ENCODE measurements around the gene PIGA. TPM values are rescaled to one million over a fixed set of nuclear protein-coding genes. Genes with fewer than 3 reads are reported as not detected.

The PIGA gene
- polyA plus RNA-seq, 3 donors = 6.3 to 36.1 (median 6.4) TPM

DNA sequence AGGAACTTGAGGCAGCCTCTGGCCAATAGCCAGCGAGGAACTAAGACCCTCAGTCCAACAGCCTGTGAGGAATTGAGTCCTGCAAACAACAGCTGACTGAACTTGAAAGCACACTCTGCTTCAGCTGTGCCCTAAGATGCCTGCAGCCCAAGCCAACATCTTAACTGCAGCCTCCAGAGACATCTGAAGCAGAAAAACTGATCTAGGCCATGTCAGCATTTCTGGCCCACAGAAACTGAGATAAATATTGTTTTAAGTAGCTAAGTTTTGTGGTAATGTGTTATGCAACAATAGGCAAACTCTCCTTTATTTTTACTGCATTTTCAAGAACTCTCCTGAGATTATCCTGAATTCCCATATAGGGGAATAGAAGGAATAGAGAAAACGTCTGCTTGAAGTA, 24.4 kb upstream of the PIGA start:
- Histone ChIP-seq H3K79me2 (ENCODE audit: insufficient read depth, low read length) (no peaks in the 10 kb centered on the region), H3K27ac (ENCODE audit: low read depth in 1 of 2, low read length in 2 of 2) (no peak overlapping the region), H3K4me3 (replicated peaks in 1 of 3; ENCODE audit: low read depth in 2 of 3, low read length in 3 of 3) (no peak overlapping the region), H3K36me3 (replicated peaks in 1 of 2; ENCODE audit: control insufficient read depth in 1 of 2, insufficient read depth in 2 of 2, low read length in 2 of 2) (no peaks in the 10 kb centered on the region), H3K4me1 (ENCODE audit: control insufficient read depth in 1 of 2, insufficient read depth in 2 of 2, low read length in 2 of 2) (peaks cover 0 to 12% of the 10 kb centered on the region in 2 donors), H4K20me1 (ENCODE audit: insufficient read depth, low read length) (no peaks in the 10 kb centered on the region), H3K9me3 (replicated peaks in 1 of 2; ENCODE audit: control insufficient read depth in 1 of 2, insufficient read depth in 1 of 2, low read length in 2 of 2) (no peaks in the 10 kb centered on the region), H3K4me2 (replicated peaks; ENCODE audit: extremely low read depth, low read length, poor library complexity, severe bottlenecking) (no peak overlapping the region), H3K27me3 (ENCODE audit: control insufficient read depth in 2 of 2, insufficient read depth in 2 of 2, low read length in 2 of 2) (no peaks in the 10 kb centered on the region), H2AFZ (ENCODE audit: insufficient read depth, low read depth, low read length, poor library complexity, severe bottlenecking) (no peak overlapping the region), H3K9ac (ENCODE audit: insufficient read depth, low read length, poor library complexity, severe bottlenecking) (no peak overlapping the region)
- DNase-seq = no peak
- Mint-ChIP-seq H3K36me3 (no peaks in the 10 kb centered on the region), H3K27ac (no peak overlapping the region), H3K27me3 (ENCODE audit: low read depth in 3 of 3) (peaks cover 0 to 22% (median 3%) of the 10 kb centered on the region in 3 donors), H3K4me3 (no peak overlapping the region), H3K9me3 (peaks cover 0 to 6% (median 0%) of the 10 kb centered on the region in 7 donors), H3K4me1 (peaks cover 11% of the 10 kb centered on the region)
- TF ChIP-seq, protein P1, sequence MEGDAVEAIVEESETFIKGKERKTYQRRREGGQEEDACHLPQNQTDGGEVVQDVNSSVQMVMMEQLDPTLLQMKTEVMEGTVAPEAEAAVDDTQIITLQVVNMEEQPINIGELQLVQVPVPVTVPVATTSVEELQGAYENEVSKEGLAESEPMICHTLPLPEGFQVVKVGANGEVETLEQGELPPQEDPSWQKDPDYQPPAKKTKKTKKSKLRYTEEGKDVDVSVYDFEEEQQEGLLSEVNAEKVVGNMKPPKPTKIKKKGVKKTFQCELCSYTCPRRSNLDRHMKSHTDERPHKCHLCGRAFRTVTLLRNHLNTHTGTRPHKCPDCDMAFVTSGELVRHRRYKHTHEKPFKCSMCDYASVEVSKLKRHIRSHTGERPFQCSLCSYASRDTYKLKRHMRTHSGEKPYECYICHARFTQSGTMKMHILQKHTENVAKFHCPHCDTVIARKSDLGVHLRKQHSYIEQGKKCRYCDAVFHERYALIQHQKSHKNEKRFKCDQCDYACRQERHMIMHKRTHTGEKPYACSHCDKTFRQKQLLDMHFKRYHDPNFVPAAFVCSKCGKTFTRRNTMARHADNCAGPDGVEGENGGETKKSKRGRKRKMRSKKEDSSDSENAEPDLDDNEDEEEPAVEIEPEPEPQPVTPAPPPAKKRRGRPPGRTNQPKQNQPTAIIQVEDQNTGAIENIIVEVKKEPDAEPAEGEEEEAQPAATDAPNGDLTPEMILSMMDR (IDR thresholded peaks at IDR 0.05) = no peak
- intact Hi-C loops (cut with micrococcal nuclease) = no loop called here
- WGBS (ENCODE audit: insufficient coverage) = 100% methylated on average over 1 of the region's 2 CpGs

DNA sequence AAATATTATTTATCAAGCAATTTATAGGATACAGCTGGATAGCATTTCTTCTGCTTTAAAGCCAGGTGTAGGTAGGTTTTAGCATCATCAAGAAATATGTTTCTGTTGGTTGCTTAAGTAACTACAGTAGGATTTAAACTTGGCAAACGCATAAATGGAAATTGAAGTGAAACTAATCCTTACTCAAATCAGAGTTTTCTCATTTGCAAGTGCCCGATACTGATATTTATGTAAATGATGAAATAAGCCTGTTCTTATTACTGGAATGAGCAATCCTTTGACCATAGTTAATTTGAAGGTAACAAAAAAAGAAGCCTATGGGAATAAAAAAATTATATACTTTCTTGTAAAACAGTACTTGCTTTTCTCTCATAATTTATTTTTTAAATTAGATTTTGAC, 23.2 kb upstream of the PIGA start:
- Histone ChIP-seq H3K4me1 (ENCODE audit: control insufficient read depth in 1 of 2, insufficient read depth in 2 of 2, low read length in 2 of 2) (peaks cover 0 to 12% of the 10 kb centered on the region in 2 donors), H3K79me2 (ENCODE audit: insufficient read depth, low read length) (no peaks in the 10 kb centered on the region), H3K36me3 (replicated peaks in 1 of 2; ENCODE audit: control insufficient read depth in 1 of 2, insufficient read depth in 2 of 2, low read length in 2 of 2) (no peaks in the 10 kb centered on the region), H3K9ac (ENCODE audit: insufficient read depth, low read length, poor library complexity, severe bottlenecking) (no peak overlapping the region), H3K4me3 (replicated peaks in 1 of 3; ENCODE audit: low read depth in 2 of 3, low read length in 3 of 3) (no peak overlapping the region), H3K4me2 (replicated peaks; ENCODE audit: extremely low read depth, low read length, poor library complexity, severe bottlenecking) (no peak overlapping the region), H4K20me1 (ENCODE audit: insufficient read depth, low read length) (no peaks in the 10 kb centered on the region), H3K9me3 (replicated peaks in 1 of 2; ENCODE audit: control insufficient read depth in 1 of 2, insufficient read depth in 1 of 2, low read length in 2 of 2) (no peaks in the 10 kb centered on the region), H2AFZ (ENCODE audit: insufficient read depth, low read depth, low read length, poor library complexity, severe bottlenecking) (no peak overlapping the region), H3K27me3 (ENCODE audit: control insufficient read depth in 2 of 2, insufficient read depth in 2 of 2, low read length in 2 of 2) (no peaks in the 10 kb centered on the region), H3K27ac (ENCODE audit: low read depth in 1 of 2, low read length in 2 of 2) (no peak overlapping the region)
- no peak overlapping the region for H3K27ac Mint-ChIP-seq
- peaks cover 0 to 6% (median 0%) of the 10 kb centered on the region in 7 donors for H3K9me3 Mint-ChIP-seq
- TF ChIP-seq, protein P1 (IDR thresholded peaks at IDR 0.05) = no peak
- H3K4me3 Mint-ChIP-seq = no peak overlapping the region
- peaks cover 0 to 21% (median 3%) of the 10 kb centered on the region in 3 donors for H3K27me3 Mint-ChIP-seq (ENCODE audit: low read depth in 3 of 3)
- peaks cover 11% of the 10 kb centered on the region for H3K4me1 Mint-ChIP-seq
- intact Hi-C loops (cut with micrococcal nuclease) = no loop called here
- no peaks in the 10 kb centered on the region for H3K36me3 Mint-ChIP-seq
- DNase-seq = no peak
- no CpG with 5 or more reads among the region's 2 CpGs for WGBS (ENCODE audit: insufficient coverage)

All from CD14-positive monocyte (primary cell).